ENCODE data around the gene CLMN. TPM values are rescaled to one million over a fixed set of nuclear protein-coding genes. Genes with fewer than 3 reads are reported as not detected.

Gene CLMN
- total RNA-seq, 1 experiment from 2014 or later = 33.4 TPM

DNA sequence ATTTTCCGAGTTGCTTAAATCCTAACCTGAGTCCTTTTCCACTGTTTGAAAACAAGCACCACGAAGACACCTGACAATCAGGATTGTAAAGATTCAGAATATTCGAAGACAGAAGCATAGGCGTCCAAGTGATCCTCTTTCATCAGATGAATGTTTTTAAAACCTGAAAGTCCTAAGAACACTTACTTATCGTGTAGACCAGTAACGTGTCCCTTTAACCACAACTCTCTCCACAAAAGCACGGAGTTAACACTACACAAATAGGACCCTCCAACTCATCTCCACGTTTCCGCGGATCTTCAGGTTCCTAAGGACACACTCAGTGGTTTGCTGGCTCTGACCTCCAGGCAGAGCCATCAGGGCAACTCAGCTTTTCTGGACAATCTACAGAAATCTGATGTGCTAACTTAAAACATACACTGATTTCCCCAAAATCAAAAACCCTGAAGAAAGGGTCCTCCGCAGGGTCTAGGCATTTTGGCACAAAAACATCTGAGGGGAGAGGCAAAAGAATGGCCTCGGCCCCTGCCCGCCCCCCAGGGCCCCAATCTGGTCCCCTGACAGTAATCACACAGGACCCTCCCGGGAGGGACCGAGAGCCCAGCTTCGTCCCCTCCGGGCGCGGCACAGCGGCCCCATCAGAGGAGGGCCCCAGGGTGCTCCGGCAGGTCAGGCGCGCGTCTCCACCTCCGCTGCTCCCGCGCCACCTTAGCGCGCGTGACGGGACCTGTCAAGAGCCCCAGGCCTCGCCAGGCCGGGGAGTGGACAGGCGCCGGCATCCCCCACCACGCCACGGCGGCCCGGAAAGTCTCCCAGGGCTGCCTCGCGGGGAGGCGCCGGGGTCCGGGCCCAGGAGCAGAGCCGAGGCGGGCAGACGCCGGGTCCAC lies 163.3 kb downstream of the CLMN start:
- Histone ChIP-seq H3K36me3 (ENCODE audit: control insufficient read depth in 1 of 2, insufficient read depth in 2 of 2, low read length in 2 of 2) (no peaks in the 10 kb centered on the region), H3K9me2 (ENCODE audit: insufficient read depth) (no peaks in the 10 kb centered on the region), H3K4me3 (replicated peaks in 1 of 2; ENCODE audit: low read depth in 1 of 2, low read length in 2 of 2) (peak overlapping the region; percentile 74 to 86), H3K9ac (ENCODE audit: low read length) (peak overlapping the region; percentile 88), H3K9me3 (ENCODE audit: control insufficient read depth in 1 of 2, insufficient read depth in 1 of 2, low read depth in 1 of 2, low read length in 2 of 2) (no peaks in the 10 kb centered on the region), H3K4me1 (ENCODE audit: control insufficient read depth in 1 of 2, insufficient read depth in 2 of 2, low read length in 2 of 2) (peaks cover 10 to 21% of the 10 kb centered on the region in 2 experiments; a peak in 3 of 4 replicates), H3K4me2 (ENCODE audit: low read length) (peak overlapping the region; percentile 88), H3K27me3 (ENCODE audit: insufficient read depth, low read length) (no peaks in the 10 kb centered on the region), H4K20me1 (ENCODE audit: insufficient read depth) (peaks cover 4% of the 10 kb centered on the region; the same call in 1 of the 2 replicates), H2AFZ (ENCODE audit: low read depth, low read length, poor library complexity, severe bottlenecking) (no peak overlapping the region), H3K79me2 (ENCODE audit: insufficient read depth, low read length) (peaks cover 55% of the 10 kb centered on the region), H3K27ac (ENCODE audit: low read depth, low read length) (peak overlapping the region; percentile 88)
- intact Hi-C loops (cut with micrococcal nuclease) = loop anchor here (10.0 kb wide), 1 partner anchor 378 kb away; the partner anchor contains the start of gene GLRX5
- DNase-seq (ENCODE audit: low read depth, low spot score) (no peak), ATAC-seq (peak; percentile 31)
- ChIA-PET CTCF (no interaction called here), RAD21 (ENCODE audit: low non-redundant PET in 1 of 2, low total read pairs in 2 of 2, uncharacterized antibody in 2 of 2, unreplicated experiment in 2 of 2) (no interaction called here), POLR2A (no interaction called here)
- BruUV-seq (replicated peaks) = no TSS peak
- TF ChIP-seq ZFX (IDR thresholded peaks at IDR 0.05) = no peak
- no peak for TF ChIP-seq ZNF274 (IDR thresholded peaks at IDR 0.05; ENCODE audit: low read depth, low read length)

DNA sequence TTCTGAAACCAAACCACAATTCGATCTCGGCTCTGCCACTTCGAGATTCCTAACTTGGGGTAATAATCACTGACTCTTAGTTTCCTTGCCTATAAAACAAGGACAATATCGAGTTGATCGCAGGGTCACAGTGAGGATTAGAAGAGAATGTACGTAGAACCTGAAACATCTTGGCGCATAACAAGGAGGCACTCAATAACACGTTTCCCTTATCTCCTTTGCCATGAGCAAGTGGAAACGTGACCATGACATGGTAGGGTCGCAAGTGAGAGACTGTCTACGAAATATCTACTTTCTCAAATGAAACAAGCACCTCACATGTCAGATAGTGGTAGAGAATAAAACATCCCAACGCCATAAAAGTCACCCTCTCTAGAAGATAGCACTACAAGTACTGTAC lies 164.7 kb downstream of the CLMN start:
- peaks cover 68% of the 10 kb centered on the region for H3K79me2 ChIP-seq (ENCODE audit: insufficient read depth, low read length)
- H3K9ac ChIP-seq (ENCODE audit: low read length) = no peak overlapping the region
- peaks cover 4% of the 10 kb centered on the region; the same call in 1 of the 2 replicates for H4K20me1 ChIP-seq (ENCODE audit: insufficient read depth)
- ATAC-seq (no peak), DNase-seq (ENCODE audit: low read depth, low spot score) (no peak)
- H3K9me3 ChIP-seq (ENCODE audit: control insufficient read depth in 1 of 2, insufficient read depth in 1 of 2, low read depth in 1 of 2, low read length in 2 of 2) = no peaks in the 10 kb centered on the region
- no peaks in the 10 kb centered on the region for H3K36me3 ChIP-seq (ENCODE audit: control insufficient read depth in 1 of 2, insufficient read depth in 2 of 2, low read length in 2 of 2)
- H3K9me2 ChIP-seq (ENCODE audit: insufficient read depth) = no peaks in the 10 kb centered on the region
- RAD21 ChIA-PET (ENCODE audit: low non-redundant PET in 1 of 2, low total read pairs in 2 of 2, uncharacterized antibody in 2 of 2, unreplicated experiment in 2 of 2) = no interaction called here
- no TSS peak for BruUV-seq (replicated peaks)
- peak overlapping the region; percentile 88; the same call in 1 of the 2 replicates for H3K4me2 ChIP-seq (ENCODE audit: low read length)
- H3K4me1 ChIP-seq (ENCODE audit: control insufficient read depth in 1 of 2, insufficient read depth in 2 of 2, low read length in 2 of 2) = peaks cover 10 to 21% of the 10 kb centered on the region in 2 experiments; a peak in 3 of 4 replicates
- no peak overlapping the region for H2AFZ ChIP-seq (ENCODE audit: low read depth, low read length, poor library complexity, severe bottlenecking)
- no peak overlapping the region for H3K4me3 ChIP-seq (replicated peaks in 1 of 2; ENCODE audit: low read depth in 1 of 2, low read length in 2 of 2)
- no peak overlapping the region for H3K27ac ChIP-seq (ENCODE audit: low read depth, low read length)
- no peaks in the 10 kb centered on the region for H3K27me3 ChIP-seq (ENCODE audit: insufficient read depth, low read length)
- intact Hi-C loops (cut with micrococcal nuclease) = loop anchor here (10.0 kb wide), 1 partner anchor 380 kb away; the partner anchor contains the start of gene GLRX5
- POLR2A ChIA-PET = no interaction called here
- CTCF ChIA-PET = no interaction called here
- TF ChIP-seq TCF7L2 (IDR thresholded peaks at IDR 0.05; ENCODE audit: borderline replicate concordance, extremely low read depth, insufficient read depth, insufficient read length) = no peak
- TF ChIP-seq POLR2A (IDR thresholded peaks at IDR 0.05; ENCODE audit: borderline replicate concordance, extremely low read depth, insufficient read depth, insufficient read length) = no peak
- no peak for TF ChIP-seq POLR2AphosphoS5 (IDR thresholded peaks at IDR 0.05; ENCODE audit: low read depth, low read length)
- TF ChIP-seq CBX3 (IDR thresholded peaks at IDR 0.05; ENCODE audit: low read depth) = no peak
- TF ChIP-seq, protein P1, sequence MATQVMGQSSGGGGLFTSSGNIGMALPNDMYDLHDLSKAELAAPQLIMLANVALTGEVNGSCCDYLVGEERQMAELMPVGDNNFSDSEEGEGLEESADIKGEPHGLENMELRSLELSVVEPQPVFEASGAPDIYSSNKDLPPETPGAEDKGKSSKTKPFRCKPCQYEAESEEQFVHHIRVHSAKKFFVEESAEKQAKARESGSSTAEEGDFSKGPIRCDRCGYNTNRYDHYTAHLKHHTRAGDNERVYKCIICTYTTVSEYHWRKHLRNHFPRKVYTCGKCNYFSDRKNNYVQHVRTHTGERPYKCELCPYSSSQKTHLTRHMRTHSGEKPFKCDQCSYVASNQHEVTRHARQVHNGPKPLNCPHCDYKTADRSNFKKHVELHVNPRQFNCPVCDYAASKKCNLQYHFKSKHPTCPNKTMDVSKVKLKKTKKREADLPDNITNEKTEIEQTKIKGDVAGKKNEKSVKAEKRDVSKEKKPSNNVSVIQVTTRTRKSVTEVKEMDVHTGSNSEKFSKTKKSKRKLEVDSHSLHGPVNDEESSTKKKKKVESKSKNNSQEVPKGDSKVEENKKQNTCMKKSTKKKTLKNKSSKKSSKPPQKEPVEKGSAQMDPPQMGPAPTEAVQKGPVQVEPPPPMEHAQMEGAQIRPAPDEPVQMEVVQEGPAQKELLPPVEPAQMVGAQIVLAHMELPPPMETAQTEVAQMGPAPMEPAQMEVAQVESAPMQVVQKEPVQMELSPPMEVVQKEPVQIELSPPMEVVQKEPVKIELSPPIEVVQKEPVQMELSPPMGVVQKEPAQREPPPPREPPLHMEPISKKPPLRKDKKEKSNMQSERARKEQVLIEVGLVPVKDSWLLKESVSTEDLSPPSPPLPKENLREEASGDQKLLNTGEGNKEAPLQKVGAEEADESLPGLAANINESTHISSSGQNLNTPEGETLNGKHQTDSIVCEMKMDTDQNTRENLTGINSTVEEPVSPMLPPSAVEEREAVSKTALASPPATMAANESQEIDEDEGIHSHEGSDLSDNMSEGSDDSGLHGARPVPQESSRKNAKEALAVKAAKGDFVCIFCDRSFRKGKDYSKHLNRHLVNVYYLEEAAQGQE (IDR thresholded peaks at IDR 0.05; ENCODE audit: low read depth) = no peak
- TF ChIP-seq FOSL1 (IDR thresholded peaks at IDR 0.05; ENCODE audit: low read depth) = no peak
- TF ChIP-seq RAD21 (IDR thresholded peaks at IDR 0.05; ENCODE audit: low read depth) = no peak
- TF ChIP-seq SRF (IDR thresholded peaks at IDR 0.05; ENCODE audit: low read depth) = no peak
- TF ChIP-seq CEBPB (IDR thresholded peaks at IDR 0.05; ENCODE audit: low read depth) = no peak
- TF ChIP-seq YY1 (IDR thresholded peaks at IDR 0.05; ENCODE audit: extremely low read depth, insufficient replicate concordance, low read depth, low read length) = no peak
- TF ChIP-seq, protein P2, sequence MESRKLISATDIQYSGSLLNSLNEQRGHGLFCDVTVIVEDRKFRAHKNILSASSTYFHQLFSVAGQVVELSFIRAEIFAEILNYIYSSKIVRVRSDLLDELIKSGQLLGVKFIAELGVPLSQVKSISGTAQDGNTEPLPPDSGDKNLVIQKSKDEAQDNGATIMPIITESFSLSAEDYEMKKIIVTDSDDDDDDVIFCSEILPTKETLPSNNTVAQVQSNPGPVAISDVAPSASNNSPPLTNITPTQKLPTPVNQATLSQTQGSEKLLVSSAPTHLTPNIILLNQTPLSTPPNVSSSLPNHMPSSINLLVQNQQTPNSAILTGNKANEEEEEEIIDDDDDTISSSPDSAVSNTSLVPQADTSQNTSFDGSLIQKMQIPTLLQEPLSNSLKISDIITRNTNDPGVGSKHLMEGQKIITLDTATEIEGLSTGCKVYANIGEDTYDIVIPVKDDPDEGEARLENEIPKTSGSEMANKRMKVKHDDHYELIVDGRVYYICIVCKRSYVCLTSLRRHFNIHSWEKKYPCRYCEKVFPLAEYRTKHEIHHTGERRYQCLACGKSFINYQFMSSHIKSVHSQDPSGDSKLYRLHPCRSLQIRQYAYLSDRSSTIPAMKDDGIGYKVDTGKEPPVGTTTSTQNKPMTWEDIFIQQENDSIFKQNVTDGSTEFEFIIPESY (IDR thresholded peaks at IDR 0.05; ENCODE audit: extremely low read depth, insufficient replicate concordance, low read length) = no peak
